ENCODE measurements around the gene CACNA1I. TPM values are rescaled to one million over a fixed set of nuclear protein-coding genes. Genes with fewer than 3 reads are reported as not detected.

Gene CACNA1I
- total RNA-seq, 1 experiment from 2014 or later = 0.15 TPM

DNA sequence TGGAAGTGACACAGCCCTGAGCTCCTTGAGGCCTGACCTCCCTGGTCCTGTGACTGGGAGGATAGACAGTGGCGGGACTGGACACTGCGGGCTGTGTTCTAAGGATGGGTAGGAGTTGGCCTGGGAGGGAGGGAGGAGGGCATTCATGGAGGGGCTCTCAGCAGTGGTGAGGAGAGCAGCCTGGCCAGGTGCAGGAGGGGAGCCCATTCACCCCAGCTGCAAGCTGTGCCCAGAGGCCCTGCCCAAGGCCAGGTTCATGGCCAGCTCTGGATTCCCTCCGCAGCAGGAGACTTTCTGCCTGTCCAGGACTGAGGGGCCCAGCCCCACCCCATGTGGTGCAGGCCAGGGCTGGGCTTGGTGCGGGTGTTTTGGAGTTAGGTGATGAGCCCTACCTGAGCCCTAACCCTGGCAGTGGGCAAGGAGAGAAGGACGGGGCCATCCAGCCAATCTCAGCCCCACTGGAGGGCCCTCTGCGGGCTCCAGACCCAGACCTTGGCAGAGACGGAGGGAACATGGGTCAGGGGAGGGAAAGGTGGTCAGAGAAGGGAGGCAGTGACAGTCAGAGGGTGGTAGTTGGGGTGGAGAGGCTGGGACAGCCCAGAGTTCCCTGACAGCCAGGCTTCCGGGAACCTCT, 26.8 kb downstream of the CACNA1I start:
- H3K27ac ChIP-seq (ENCODE audit: low read depth, low read length) = no peak overlapping the region
- H3K27me3 ChIP-seq (ENCODE audit: insufficient read depth, low read length) = peaks cover 8% of the 10 kb centered on the region; the same call in 1 of the 2 replicates
- ChIA-PET RAD21 (ENCODE audit: low non-redundant PET in 1 of 2, low total read pairs in 2 of 2, uncharacterized antibody in 2 of 2, unreplicated experiment in 2 of 2) (no interaction called here), POLR2A (no interaction called here), CTCF (no interaction called here)
- no peak overlapping the region for H2AFZ ChIP-seq (ENCODE audit: low read depth, low read length, poor library complexity, severe bottlenecking)
- H4K20me1 ChIP-seq (ENCODE audit: insufficient read depth) = no peaks in the 10 kb centered on the region
- intact Hi-C loops (cut with micrococcal nuclease) = no loop called here
- no peak for TF ChIP-seq CEBPB (IDR thresholded peaks at IDR 0.05; ENCODE audit: low read depth)
- TF ChIP-seq EGR1 (IDR thresholded peaks at IDR 0.05; ENCODE audit: low read depth) = no peak
- TF ChIP-seq EZH2 (IDR thresholded peaks at IDR 0.05) = no peak
- no peak for TF ChIP-seq ZNF274 (IDR thresholded peaks at IDR 0.05; ENCODE audit: low read depth, low read length)
- no peak for TF ChIP-seq EZH2phosphoT487 (IDR thresholded peaks at IDR 0.05; ENCODE audit: borderline replicate concordance)
- TF ChIP-seq, protein P1, sequence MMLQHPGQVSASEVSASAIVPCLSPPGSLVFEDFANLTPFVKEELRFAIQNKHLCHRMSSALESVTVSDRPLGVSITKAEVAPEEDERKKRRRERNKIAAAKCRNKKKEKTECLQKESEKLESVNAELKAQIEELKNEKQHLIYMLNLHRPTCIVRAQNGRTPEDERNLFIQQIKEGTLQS (IDR thresholded peaks at IDR 0.05) = no peak
- peaks cover 16 to 24% of the 10 kb centered on the region in 2 experiments for H3K4me1 ChIP-seq (ENCODE audit: control insufficient read depth in 1 of 2, insufficient read depth in 2 of 2, low read length in 2 of 2)
- no peak overlapping the region for H3K9ac ChIP-seq (ENCODE audit: low read length)
- H3K4me2 ChIP-seq (ENCODE audit: low read length) = peak overlapping the region; percentile 53; the same call in 1 of the 2 replicates
- no TSS peak for BruUV-seq (replicated peaks)
- no peaks in the 10 kb centered on the region for H3K9me3 ChIP-seq (ENCODE audit: control insufficient read depth in 1 of 2, insufficient read depth in 1 of 2, low read depth in 1 of 2, low read length in 2 of 2)
- no peaks in the 10 kb centered on the region for H3K79me2 ChIP-seq (ENCODE audit: insufficient read depth, low read length)
- no peak for DNase-seq (ENCODE audit: low read depth, low spot score)
- H3K36me3 ChIP-seq (ENCODE audit: control insufficient read depth in 1 of 2, insufficient read depth in 2 of 2, low read length in 2 of 2) = no peaks in the 10 kb centered on the region
- no peak overlapping the region for H3K4me3 ChIP-seq (replicated peaks in 1 of 2; ENCODE audit: low read depth in 1 of 2, low read length in 2 of 2)
- ATAC-seq = no peak
- H3K9me2 ChIP-seq (ENCODE audit: insufficient read depth) = no peaks in the 10 kb centered on the region

DNA sequence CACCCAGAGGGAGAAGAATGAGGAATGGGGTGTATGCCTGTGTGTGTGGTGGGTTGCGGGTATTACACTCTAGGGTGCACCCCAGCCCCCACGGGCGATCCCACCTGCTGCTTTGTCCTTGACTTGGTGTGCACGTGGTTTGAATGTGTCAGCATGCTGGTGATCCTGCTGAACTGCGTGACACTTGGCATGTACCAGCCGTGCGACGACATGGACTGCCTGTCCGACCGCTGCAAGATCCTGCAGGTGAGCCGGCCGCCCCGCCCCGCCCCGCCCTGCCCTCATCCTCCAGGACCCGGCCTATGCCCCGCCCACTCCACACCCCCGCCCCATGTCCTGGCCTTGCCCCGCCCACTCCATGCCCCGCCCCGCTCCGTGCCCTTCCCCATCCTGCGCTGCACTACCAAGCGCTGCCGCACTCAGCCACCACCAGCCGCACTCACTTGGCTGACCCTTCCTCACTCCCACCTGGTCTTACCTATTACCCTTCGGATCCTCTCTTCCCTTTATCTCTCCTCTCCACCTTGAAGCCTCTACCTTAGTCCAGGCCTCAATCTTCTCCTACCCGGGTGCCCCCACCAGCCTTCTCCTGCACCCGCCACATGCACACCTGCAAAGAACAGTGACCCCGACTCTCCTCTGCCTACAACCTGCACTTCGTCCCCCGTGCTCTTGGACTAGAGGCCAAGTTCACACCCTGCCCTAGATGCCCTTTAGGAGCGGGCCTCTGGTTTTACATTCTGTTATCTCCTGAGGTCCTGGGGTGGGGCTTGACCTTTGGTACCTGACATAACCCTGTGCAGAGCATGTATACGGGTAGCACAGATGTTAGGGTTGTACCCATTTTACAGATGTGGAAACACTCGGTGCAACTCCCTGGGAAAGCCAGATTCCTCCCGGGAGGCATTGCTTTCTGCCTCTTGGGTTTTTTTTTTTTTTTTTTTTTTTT, 27.7 kb downstream of the CACNA1I start:
- no peaks in the 10 kb centered on the region for H3K9me3 ChIP-seq (ENCODE audit: control insufficient read depth in 1 of 2, insufficient read depth in 1 of 2, low read depth in 1 of 2, low read length in 2 of 2)
- peak overlapping the region; percentile 63 for H2AFZ ChIP-seq (ENCODE audit: low read depth, low read length, poor library complexity, severe bottlenecking)
- peak overlapping the region; percentile 5 to 32; a peak in 1 of 4 replicates for H3K4me3 ChIP-seq (replicated peaks in 1 of 2; ENCODE audit: low read depth in 1 of 2, low read length in 2 of 2)
- no peaks in the 10 kb centered on the region for H4K20me1 ChIP-seq (ENCODE audit: insufficient read depth)
- H3K27ac ChIP-seq (ENCODE audit: low read depth, low read length) = no peak overlapping the region
- no TSS peak for BruUV-seq (replicated peaks)
- peak overlapping the region; percentile 73 for H3K4me2 ChIP-seq (ENCODE audit: low read length)
- H3K9me2 ChIP-seq (ENCODE audit: insufficient read depth) = no peaks in the 10 kb centered on the region
- intact Hi-C loops (cut with micrococcal nuclease) = no loop called here
- RAD21 ChIA-PET (ENCODE audit: low non-redundant PET in 1 of 2, low total read pairs in 2 of 2, uncharacterized antibody in 2 of 2, unreplicated experiment in 2 of 2) = interaction anchor here in 1 of 2 experiments (0.5 kb wide), 1 partner anchor 29 kb away, joined by 3 read pairs; no protein-coding TSS in a partner anchor
- peaks cover 17% of the 10 kb centered on the region; the same call in 1 of the 2 replicates for H3K27me3 ChIP-seq (ENCODE audit: insufficient read depth, low read length)
- ATAC-seq = peak; percentile 92
- DNase-seq (ENCODE audit: low read depth, low spot score) = peak; percentile 57
- H3K9ac ChIP-seq (ENCODE audit: low read length) = no peak overlapping the region
- H3K4me1 ChIP-seq (ENCODE audit: control insufficient read depth in 1 of 2, insufficient read depth in 2 of 2, low read length in 2 of 2) = peaks cover 6 to 14% of the 10 kb centered on the region in 2 experiments
- no peaks in the 10 kb centered on the region for H3K36me3 ChIP-seq (ENCODE audit: control insufficient read depth in 1 of 2, insufficient read depth in 2 of 2, low read length in 2 of 2)
- POLR2A ChIA-PET = no interaction called here
- no peaks in the 10 kb centered on the region for H3K79me2 ChIP-seq (ENCODE audit: insufficient read depth, low read length)
- CTCF ChIA-PET = interaction anchor here (0.7 kb wide), 1 partner anchor 61 kb away, joined by 4 read pairs; no protein-coding TSS in a partner anchor
- no peak for TF ChIP-seq CEBPB (IDR thresholded peaks at IDR 0.05; ENCODE audit: low read depth)
- no peak for TF ChIP-seq FOSL1 (IDR thresholded peaks at IDR 0.05; ENCODE audit: low read depth)
- no peak for TF ChIP-seq EZH2phosphoT487 (IDR thresholded peaks at IDR 0.05; ENCODE audit: borderline replicate concordance)
- peak; percentile 35; the same call in 1 of the 2 replicates for TF ChIP-seq POLR2AphosphoS5 (IDR thresholded peaks at IDR 0.05; ENCODE audit: low read depth, low read length)
- no peak for TF ChIP-seq ZNF274 (IDR thresholded peaks at IDR 0.05; ENCODE audit: low read depth, low read length)
- no peak for TF ChIP-seq CBX3 (IDR thresholded peaks at IDR 0.05; ENCODE audit: low read depth)
- TF ChIP-seq, protein P2, sequence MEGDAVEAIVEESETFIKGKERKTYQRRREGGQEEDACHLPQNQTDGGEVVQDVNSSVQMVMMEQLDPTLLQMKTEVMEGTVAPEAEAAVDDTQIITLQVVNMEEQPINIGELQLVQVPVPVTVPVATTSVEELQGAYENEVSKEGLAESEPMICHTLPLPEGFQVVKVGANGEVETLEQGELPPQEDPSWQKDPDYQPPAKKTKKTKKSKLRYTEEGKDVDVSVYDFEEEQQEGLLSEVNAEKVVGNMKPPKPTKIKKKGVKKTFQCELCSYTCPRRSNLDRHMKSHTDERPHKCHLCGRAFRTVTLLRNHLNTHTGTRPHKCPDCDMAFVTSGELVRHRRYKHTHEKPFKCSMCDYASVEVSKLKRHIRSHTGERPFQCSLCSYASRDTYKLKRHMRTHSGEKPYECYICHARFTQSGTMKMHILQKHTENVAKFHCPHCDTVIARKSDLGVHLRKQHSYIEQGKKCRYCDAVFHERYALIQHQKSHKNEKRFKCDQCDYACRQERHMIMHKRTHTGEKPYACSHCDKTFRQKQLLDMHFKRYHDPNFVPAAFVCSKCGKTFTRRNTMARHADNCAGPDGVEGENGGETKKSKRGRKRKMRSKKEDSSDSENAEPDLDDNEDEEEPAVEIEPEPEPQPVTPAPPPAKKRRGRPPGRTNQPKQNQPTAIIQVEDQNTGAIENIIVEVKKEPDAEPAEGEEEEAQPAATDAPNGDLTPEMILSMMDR (IDR thresholded peaks at IDR 0.05 in 2 of 3, conservative IDR thresholded peaks at IDR 0.05 in 1 of 3; ENCODE audit: borderline replicate concordance in 1 of 3, insufficient read depth in 1 of 3, low read depth in 2 of 3, low read length in 2 of 3) = peak in 2 of 3 experiments; percentile 15 to 33; a peak in 4 of 6 replicates
- TF ChIP-seq SP1 (IDR thresholded peaks at IDR 0.05; ENCODE audit: low read depth) = no peak
- no peak for TF ChIP-seq JUND (IDR thresholded peaks at IDR 0.05)
- TF ChIP-seq, protein P3, sequence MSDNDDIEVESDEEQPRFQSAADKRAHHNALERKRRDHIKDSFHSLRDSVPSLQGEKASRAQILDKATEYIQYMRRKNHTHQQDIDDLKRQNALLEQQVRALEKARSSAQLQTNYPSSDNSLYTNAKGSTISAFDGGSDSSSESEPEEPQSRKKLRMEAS (IDR thresholded peaks at IDR 0.05) = peak; percentile 27
- no peak for TF ChIP-seq YY1 (IDR thresholded peaks at IDR 0.05; ENCODE audit: extremely low read depth, insufficient replicate concordance, low read depth, low read length)
